ENCODE measurements around the gene STAT6.
"Not testable (repeated sequence)": the region's sequence is repeated elsewhere in the genome, so short reads cannot be mapped to it uniquely, and the experiment has no call there.

The STAT6 gene

DNA sequence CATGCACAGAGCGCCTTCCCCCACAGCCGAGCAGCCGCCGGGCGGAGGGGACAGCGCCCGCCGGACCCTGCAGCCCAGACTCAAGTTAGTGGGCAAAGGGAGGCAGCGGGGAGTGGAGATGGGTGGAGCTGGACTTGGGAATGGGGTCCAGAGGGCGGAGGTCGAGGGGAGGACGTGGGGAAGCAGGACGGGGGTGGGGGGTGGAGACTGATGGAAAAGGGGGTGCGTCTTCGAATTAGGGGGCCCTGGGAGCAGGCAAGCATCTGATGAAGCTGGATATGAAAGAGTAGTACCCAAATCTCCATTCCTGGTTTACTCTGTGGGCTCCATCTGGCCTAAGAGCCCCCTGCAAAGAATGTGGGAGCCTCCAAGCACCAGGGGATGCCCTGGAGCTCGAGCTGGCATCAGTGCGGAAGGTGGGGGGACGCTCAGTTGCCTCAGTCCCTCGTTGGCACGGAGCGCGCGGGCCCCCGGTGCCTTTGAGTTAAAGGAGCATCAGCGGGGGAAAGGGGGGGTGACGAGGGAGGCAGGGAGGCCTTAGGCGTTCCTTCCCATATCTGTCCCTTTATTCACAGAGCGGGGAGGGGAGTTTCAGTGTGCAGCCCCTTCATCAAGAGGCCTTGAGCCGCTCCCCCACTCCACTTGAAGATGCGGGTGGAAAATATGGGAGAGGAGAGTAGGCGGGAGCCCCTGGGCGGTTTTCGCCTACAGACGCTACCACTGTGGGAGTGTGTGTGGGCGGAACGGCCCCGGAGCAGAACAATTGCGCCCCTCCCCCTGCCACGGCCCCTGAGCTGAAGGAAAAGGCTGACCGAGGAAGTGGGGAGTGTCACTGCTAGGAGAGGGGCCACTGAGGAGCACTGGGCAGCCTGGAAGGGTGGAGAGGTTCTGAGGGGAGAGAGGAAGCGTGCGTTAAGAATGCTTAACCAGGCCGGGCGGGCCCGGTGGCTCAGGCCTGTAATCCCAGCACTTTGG, 21.6 kb downstream of the STAT6 start:
- no peak for DNase-seq (ENCODE audit: low read depth in 3 of 3)

DNA sequence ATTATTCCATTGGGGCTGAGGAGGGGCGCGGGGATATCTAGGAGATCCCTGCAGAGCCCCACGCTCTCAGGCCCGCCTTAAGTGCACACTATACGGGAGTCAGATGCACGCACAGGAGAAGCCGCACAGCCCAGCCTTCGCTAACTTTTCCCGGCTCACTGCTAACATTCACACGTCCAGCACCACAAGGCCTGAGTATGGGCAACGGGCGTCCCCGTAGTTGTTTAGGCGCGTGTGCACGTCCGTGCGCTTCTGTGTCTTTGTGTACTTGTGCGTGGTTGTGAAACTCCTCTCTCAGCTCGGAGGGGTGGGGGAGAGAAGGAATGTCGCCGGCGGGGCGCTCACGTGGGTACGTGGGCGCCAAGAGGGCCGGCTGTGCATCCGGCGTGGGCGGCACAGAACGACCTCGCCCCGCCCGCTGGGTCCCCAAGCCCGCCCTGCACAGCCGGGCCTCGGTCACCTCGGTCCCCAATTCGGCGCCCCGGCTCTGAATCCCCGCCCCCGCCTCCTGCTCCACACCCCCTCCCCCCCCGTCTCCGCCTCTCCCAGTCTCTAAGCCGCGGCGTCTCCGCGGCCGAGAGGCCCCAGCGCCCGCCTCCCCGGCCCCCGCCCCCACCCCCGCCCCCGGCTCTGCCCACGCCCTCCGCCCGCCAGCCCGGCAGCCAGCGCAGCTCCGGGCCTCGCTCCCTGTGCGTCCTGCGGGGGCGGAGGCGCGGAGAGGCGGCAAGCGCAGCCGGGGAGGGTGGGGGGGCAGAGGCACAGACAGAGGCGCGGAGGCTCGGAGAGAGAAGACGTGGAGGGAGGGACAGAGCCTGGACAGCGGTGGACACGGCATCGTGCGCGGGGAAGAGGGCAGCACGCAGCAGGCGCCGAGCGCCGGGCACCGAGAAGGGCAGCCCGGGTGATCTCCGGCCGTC, 22.6 kb downstream of the STAT6 start, which contains the start of gene NAB2:
NAB2 (plus strand) TSS at position 761 of the 917 bp plus-strand sequence. CDS start 158 bp downstream, outside the sequence.
- peak; percentile 74 to 95 (median 77) for DNase-seq (ENCODE audit: low read depth in 3 of 3)

DNA sequence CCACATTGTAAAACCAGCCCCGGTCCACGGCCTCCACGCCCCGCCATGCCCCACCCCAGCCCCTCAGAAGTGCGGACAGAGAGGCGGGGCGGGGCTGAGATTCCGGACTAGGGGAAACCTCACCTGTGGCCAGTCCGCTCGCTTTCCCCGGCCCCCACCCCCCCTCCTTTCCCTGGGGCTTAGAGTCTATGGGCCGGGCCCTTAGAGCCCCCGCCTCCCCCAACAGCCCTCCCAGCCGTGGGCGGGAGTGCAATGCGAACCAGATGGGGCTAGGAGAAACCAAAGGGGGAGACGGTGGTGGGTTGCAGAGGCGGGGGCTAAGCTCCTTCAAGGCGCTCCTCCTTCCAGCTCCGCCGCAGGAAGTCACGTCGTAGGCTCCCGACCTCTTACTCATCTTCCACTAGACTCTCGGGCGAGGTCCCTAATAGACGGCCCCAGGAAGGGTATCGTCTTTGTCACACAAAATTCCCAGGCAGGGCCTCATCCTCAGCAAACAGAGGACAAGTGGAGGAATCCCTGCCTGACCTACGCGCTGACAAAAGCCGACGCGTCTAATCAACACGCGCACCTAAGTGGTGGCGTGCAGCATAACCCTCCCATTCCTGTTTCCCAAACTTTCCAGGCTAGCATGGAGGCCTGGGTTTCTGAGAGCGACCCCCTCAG, 23.3 kb downstream of the STAT6 start:
- peak; percentile 77 to 84 (median 83) for DNase-seq (ENCODE audit: low read depth in 3 of 3)

DNA sequence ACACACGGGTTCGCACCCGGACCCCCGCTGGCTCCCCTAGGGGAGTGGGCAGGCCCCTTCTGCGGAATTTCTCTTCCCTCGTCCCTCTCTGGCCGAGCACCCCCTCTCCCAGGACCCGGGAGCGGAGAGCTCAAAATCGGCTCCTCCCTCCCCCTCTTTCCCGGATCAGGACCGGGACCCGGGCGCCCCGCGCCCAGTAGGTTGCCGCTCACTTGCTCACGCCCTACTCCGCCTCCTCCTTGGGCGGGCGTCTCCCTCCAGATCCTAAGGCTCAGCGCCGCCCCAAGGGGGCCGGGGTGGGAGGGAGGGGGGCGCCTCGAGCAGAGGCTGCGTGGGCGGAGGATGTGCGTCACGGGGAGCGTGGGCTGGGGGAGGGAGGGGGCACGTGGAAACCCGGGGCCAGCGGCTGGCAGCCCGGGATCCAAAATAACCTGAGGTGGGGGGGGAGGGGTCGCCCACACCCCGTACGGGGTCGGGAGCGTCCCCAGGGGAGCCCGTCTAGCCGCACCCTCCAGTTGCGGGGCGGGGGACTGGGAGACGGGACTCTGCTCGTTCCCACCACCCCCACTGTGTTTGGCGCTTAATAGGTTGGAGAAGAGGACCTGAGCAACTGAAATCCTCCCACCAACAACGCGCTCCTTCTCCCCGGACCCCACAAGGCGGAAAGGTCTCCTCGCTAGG, 24.0 kb downstream of the STAT6 start:
- peak; percentile 84 to 93 (median 87) for DNase-seq (ENCODE audit: low read depth in 3 of 3)

DNA sequence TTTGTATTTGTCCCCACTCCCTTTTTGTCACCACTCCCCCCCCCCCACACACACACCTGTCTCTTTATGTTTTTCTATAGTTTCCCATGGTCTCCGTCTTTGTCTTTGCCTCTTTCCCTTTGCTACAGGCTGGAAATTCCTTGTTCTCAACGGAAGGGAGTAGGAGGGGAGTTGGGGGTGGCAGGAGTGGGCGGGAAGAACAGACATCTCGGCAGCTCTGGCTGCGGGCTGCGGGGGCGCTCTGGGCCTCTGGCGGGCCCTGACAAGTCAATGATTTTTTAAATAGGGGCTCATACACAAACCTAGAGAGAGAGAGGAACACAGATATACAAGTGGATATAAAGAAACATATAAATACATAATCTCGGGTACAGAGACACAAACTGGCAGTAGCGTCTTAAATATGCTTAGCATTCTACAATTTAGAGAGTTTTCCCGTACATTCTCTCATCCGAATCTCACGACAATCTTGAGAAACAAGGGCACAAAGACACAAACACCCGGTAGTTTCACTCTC, 24.6 kb downstream of the STAT6 start:
- DNase-seq (ENCODE audit: low read depth in 3 of 3): no peak

DNA sequence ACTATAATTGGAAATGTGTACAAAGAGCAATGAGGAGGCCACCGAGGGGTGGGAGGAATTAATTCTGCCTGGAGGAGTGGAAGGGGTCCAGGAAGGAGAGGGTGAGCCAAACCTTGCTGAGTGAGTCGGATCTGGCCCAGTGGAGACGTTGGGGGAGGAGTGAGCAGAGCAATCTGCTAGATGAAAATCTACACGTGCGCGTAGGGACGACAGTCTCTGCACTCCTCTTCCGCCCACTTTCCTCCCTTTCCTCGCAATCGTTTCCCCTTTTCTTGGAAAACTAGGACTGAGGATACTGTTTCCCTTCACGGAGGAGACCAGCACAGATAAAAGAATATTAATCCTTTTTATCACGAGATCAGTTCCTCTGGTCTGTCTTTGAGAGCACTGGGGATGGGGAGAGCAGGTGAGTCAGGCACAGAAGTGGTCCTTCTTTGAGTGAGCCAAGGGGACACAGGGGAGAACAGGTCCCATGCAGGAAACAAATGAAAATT, 25.1 kb downstream of the STAT6 start:
- no peak for DNase-seq (ENCODE audit: low read depth in 3 of 3)

DNA sequence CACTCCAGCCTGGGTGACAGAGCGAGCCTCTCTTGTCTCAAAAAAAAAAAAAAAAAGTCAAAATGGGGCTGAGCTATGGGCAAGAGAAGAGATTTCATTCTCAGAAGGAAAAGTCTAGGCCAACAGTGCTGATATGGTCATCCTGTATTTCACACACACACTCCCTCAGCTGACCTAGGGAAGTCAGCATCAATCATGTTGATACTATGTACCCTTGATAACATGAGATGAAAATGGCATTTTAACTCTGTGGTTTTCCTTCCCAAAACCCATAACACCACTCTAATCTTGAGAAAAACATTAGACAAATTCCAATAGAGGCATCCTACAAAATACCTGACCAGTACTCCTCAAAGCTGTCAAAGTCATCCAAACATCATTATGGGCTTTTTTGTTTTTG, 30.3 kb downstream of the STAT6 start:
- no peak for DNase-seq (ENCODE audit: low read depth in 3 of 3)

DNA sequence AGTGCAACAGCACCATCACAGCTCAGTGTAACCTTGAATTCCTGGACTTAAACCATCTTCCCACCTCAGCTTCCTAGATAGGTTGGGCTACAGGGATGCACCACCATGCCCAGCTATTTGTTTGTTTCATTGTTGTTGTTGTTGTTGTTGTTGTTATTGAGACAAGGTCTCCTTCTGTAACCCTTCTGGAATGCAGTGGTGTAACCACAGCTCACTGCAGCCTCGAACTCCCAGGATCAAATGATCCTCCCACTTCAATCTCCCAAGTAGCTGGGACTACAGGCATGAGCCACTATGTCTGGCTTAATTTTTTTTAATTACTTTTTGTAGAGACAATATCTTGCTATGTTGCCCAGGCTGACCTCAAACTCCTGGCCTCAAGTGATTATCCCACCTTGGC, 31.3 kb downstream of the STAT6 start:
- no peak for DNase-seq (ENCODE audit: low read depth in 3 of 3)

DNA sequence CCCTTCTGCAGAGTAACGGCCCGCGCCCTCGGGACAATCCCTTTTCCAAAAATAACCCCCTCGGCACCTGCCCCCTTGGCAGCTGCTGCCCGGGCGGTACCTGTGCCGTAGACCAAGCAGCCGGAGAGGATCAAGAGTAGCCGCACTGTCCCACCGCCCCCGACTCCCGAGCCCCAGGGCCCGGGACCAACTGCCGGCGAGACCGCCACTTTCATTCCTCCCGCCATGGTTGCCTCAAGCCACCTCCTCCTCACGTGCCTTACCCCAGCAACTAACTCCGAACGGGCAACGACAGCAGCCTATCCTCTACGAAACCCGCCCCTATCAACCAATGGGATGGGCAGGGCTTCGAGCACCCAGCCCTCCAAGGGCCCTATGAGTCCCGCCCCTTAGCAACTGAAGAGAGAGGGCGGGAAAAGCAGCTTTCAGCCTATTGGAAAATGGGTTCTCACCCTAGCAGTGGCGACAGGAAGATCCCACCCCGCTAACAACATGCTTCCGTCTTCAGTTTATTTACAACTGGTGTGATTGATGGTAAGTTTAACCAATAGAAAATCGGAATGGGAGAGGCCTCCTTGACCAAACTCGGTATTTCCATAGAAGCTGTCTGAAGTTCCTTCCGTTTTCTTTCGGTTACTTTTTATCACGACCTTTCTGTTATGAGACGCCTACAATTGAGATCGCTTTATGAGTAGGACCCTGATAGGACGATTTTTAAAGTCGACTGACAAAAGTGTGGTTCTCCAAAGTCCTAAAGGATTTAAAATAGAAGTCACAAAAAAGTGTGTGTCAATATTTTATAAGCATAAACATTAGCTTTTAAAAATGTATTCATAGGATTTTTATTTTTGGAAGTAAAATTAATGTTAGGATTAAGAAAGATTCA, 32.4 kb downstream of the STAT6 start, which contains the start of gene NEMP1:
NEMP1 (minus strand) TSS at position 273 of the 886 bp plus-strand sequence; CDS start at position 227, 46 bp downstream.
- peak; percentile 88 to 96 (median 92) for DNase-seq (ENCODE audit: low read depth in 3 of 3)

DNA sequence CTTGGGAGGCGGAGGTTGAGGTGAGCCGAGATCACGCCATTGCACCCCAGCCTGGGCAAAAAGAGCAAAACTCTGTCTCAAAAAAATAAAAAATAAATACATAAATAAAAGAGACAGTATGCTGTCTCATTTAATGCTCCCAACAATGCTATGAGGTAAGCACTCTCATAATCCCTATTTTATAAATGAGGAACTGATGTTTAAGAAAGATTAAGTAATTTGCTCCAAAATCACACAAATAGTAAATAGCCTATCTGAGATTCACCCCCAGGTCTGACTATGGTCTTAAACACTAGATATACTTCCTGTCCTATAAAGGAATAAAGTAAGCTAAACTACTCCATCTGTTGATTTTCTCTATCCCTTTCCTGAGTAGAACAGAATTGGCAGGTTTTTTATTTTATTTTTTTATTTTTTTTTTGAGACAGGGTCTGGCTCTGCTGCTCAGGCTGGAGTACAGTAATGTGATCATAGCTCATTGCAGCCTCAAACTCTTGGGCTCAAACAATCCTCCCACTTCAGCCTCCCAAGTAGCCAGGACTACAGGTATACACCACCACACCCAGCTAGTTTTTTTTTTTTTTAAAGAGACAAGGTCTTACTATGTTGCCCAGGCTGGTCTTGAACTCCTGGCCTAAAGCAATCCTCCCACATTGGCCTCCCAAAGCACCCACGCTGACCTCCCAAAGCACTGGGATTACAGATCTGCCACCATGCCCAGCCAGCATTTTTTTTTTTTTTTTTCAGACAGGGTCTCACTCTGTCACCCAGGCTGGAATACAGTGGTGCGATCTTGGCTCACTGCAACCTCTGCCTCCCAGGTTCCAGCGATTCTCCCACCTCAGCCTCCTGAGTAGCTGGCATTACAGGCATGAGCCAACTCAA, 37.4 kb downstream of the STAT6 start:
- DNase-seq (ENCODE audit: low read depth in 3 of 3): not testable (repeated sequence)

DNA sequence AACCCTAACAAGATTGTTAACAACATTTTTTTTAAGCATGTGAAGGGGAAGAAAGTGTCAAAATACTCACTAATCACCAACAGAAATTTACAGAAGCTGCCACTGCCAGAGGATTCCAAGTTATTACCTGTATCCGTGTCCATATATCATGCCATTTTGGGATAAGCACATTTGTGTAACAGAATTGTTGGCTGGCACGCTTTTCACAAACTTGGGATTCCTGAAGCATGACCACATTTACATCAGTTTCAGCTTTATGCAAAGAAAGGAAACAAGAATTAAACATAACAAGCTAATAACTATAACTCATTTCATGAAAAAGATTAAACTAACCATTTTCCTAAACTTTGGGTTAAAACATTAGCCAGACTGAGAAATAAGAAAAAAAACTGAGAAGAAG, 38.5 kb downstream of the STAT6 start:
- no peak for DNase-seq (ENCODE audit: low read depth in 3 of 3)

DNA sequence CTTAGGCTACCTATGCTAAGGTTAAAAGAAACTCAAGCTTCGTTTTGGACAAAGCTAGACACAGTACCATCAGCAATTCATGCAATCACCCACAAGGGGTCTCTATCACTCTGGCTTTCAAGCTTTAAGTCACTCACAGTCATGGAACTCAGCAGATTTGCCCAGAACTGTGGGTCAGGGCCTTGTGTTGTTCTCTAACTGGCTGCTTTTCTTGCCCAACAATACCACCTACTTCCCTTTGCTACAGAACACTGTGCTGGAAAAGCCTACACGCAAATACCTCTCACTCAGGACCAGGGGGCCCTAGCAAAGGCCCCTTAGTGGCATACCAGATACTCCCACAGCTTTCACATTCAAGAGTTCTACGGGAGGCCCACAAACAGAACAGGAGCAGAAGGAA, 41.6 kb downstream of the STAT6 start:
- no peak for DNase-seq (ENCODE audit: low read depth in 3 of 3)

DNA sequence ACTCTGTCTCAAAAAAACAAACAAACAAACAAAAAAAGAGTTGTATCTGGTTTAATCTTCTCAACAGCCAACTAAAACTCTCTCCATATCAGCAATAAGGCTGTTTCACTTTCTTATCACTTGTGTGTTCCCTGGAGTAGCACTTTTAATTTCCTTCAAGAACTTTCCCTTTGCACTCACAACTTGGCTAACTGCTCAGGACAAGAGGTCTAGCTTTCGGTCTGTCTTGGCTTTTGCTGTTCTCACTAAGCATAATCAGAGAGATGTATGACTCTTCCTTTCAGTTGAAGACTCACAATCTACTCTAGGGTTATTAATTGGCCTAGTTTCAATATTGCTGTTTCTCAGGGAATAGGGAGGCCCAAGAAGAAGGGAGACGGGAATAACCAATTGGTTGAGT, 44.9 kb downstream of the STAT6 start:
- no peak for DNase-seq (ENCODE audit: low read depth in 3 of 3)

DNA sequence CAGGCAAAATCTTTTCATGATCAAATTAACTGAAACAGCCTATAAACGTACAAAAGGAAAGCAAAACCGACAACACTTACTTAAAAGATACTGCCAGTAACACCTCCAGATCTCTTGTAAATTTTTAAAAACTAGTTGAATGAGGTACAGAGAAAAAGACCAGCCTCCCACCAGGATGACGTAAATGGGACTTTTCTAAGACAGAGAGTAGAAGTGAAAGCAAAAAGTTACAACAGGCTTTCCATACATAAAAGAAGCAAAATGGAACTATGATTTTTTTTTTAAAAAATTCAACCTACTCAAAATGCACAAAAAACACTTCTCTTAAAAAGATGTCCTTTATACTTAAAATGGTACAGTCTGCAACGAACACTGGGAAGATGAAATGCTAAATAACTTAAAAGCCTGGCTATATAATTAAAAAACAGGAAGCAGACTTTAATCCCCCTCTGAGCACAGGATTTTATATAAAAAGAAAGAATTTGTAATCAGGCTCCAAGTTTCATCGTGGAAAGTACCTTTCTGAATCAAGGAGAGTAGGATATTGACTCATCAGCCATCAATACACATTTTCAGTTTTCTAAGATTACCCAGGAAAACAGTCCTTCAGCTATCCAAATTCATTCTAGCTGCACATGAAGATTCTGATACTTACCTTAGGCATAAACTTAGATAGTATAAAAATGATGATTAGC, 47.0 kb downstream of the STAT6 start:
- no peak for DNase-seq (ENCODE audit: low read depth in 3 of 3)

DNA sequence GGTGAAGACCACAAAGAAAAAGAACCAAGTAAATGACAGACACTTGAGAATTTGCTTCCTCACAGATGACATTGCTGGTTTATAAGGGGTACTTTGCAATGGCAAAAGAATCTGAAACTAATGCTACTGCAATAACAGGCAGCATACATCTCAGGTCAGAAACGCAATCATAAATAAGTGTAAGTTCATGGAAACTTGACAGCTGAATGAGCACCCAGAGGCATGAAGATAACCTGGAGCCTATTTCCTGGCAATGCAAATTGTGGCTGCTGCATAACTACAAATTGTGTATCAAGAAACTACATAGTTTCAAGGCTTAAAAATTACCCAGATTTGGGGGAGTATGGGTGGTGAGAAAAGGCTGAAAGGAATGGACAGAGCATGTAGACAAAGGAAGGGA, 52.7 kb downstream of the STAT6 start:
- DNase-seq (ENCODE audit: low read depth in 3 of 3): no peak

DNA sequence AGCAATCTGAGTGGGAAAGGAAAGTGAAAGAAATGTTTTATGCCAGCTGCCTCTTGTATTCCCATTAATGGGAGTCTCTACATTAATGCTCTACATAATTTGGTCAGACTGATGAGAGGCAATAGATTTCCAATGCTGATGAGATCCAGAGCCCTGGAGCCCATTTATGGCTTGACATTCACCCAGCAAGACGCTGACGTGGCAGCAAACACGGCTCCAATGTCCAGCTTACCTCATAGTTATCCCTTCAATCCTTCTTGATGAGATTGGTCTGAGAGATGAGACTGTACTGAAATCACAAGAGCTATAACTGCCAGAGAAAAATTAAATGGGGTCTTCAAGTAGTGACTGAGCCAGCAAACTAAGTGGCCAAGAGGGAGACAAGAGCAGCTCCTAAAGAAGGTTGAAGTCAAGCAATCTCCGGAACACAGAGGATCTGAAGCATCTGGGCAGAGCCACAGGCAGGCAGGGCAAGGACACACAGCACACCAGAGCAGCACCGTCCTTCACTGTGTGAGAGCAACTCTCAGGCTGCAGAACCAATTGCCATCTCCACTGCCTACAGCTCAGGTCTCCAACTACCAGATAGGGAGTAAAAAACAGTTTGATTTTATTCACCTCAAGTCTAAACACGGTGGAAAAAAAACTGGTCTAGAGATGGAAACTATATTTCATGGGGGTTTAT, 54.0 kb downstream of the STAT6 start:
- DNase-seq (ENCODE audit: low read depth in 3 of 3): no peak

DNA sequence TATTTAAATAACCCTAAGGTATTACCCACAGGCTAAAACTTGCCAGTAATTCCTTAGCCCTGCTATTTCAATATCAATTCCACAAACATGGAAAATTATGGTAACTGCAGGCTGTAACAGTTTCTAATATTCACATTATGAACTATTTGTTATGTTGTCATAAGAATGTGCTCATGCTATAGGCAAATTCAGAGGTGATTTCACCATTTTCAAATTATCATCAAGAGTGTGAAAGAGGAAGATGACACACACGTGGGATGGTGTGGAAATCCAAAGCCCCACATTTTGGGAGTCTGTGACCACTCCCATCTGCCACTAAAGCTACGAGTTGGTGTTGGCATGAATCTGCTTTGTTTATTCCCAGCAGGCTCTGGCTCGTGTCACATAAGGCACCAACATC, 55.3 kb downstream of the STAT6 start:
- no peak for DNase-seq (ENCODE audit: low read depth in 3 of 3)

Measured in stimulated activated CD4-positive, alpha-beta T cell treated with anti-CD3 and anti-CD28 coated beads, TNF-alpha, amount 100 ng/mL, for 48 hours (primary cell).